PC-3 (cell line): ENCODE results near the gene TUT7.
"Not testable (repeated sequence)": the region's sequence is repeated elsewhere in the genome, so short reads cannot be mapped to it uniquely, and the experiment has no call there.

Experiments used
- EZH2 ChIP-seq: fragments of 300-600 bp; sonication (generic); IDR thresholded peaks from one replicate; pipeline ENCODE4 v1.6.1; 2017; ENCODE audit warnings: antibody characterized with exemption, mild to moderate bottlenecking, low read length; ENCODE audit not compliant: unreplicated experiment
- EZH2phosphoT487 ChIP-seq: fragments of 300-600 bp; sonication (generic); IDR thresholded peaks from 2 replicates; pipeline ENCODE4 v1.6.1; 2018; ENCODE audit warnings: mild to moderate bottlenecking, antibody characterized with exemption, low read length, borderline replicate concordance
- TF ChIP-seq, protein P1 (sequence below): fragments of 300-600 bp; sonication (generic); conservative IDR thresholded peaks from 2 replicates; pipeline ENCODE4 v1.5.1; 2017; ENCODE audit warnings: antibody characterized with exemption, low read depth, mild to moderate bottlenecking, low read length

DNA sequence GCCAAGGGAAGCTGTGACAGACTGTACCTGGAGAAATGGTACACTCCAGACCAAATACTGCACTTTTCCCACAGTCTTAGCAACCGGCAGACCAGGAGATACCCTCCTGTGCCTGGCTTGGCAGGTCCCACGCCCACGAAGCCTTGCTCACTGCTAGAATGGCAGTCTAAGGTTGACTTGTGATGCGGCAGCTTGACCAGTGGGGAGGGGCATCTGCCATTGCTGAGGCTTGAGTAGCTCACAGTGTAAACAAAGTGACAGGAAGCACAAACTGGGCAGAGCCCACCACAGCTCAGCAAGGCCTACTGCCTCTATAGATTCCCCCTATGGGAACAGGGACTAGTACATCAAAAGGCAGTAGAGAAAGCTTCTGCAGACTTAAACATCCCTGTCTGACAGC, 36.0 kb upstream of the TUT7 start:
- TF ChIP-seq, protein P1, sequence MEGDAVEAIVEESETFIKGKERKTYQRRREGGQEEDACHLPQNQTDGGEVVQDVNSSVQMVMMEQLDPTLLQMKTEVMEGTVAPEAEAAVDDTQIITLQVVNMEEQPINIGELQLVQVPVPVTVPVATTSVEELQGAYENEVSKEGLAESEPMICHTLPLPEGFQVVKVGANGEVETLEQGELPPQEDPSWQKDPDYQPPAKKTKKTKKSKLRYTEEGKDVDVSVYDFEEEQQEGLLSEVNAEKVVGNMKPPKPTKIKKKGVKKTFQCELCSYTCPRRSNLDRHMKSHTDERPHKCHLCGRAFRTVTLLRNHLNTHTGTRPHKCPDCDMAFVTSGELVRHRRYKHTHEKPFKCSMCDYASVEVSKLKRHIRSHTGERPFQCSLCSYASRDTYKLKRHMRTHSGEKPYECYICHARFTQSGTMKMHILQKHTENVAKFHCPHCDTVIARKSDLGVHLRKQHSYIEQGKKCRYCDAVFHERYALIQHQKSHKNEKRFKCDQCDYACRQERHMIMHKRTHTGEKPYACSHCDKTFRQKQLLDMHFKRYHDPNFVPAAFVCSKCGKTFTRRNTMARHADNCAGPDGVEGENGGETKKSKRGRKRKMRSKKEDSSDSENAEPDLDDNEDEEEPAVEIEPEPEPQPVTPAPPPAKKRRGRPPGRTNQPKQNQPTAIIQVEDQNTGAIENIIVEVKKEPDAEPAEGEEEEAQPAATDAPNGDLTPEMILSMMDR: not testable (repeated sequence)
- TF ChIP-seq EZH2phosphoT487, EZH2: not testable (repeated sequence)
